COLO829 (cell line): ENCODE results near the gene CORO6.
A peak's percentile ranks its signal among the peaks of the same experiment; 100 is the strongest.
"Not testable (repeated sequence)": the region's sequence is repeated elsewhere in the genome, so short reads cannot be mapped to it uniquely, and the experiment has no call there.

Experiments used
- DNase-seq: peaks from one replicate; pipeline ENCODE4 v3.0.0; 2012; ENCODE audit warnings: low spot score

The CORO6 gene

DNA sequence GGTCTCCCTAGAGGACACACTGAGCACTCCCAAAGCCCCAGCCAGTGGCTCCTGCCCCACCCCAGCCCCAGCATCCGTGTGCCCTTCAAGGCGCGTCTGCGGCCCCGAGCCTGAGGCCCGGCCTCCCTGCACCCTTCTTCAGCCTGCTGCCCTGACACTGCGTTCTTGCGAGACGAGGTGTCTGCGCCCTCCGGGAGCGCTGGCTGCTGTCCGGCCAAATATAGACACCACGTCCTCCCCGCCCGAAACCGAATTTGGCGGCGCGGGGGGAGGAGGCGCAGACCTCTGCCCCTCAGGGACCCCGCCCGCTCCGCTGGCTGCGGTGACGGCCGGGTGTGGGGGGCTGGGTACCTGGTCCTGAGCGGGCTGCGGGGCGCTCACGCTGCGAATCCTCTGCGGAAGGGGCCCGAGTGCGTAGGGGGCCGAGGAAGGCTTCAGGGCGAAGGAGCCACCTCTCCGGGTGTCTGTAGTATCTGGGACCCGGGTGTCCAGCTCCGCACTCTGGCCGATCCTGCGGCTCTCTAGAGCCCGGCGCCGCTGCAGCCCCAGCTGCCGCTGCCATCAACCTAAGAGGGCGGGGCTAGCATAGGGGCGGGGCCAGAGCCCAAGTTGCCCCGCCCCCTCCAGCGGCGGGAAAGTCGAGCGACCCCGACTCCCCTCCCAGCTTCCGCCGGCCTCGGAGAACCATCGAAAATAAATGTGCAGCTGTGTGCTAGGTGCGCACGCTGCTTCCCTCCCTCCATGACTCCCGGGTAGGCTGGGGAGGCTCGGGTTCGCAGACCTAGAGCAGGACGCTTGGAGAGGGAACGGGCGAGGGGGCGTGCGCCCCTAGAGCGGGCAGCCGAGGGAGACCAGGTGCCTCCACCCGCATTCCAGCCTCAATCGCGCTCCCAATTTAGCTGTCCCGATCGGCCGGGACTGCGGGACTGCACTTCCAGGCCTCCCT, at the start of gene CORO6:
CORO6 (minus strand) TSS at position 576 of the 946 bp plus-strand sequence. CDS start 1,491 bp downstream, outside the sequence.
- no peak for DNase-seq

DNA sequence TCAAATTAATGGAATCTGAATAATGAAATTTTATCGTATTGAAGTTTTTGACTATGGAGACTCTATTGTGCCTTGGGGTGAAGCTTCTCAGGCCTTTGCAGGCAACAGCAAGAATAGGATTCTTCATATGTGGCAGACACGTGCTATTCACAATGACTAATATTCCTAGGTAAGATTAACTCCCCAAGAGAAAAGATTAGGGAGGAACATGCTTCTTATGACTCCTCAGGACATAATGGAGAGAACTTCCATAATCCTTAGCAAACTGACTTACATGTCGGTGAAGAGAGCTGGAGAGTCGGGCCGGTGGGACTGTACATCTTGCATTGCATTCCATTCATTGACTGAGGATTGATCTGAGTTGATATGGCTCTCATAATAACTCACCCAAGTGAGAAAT, 48.9 kb upstream of the CORO6 start:
- no peak for DNase-seq

DNA sequence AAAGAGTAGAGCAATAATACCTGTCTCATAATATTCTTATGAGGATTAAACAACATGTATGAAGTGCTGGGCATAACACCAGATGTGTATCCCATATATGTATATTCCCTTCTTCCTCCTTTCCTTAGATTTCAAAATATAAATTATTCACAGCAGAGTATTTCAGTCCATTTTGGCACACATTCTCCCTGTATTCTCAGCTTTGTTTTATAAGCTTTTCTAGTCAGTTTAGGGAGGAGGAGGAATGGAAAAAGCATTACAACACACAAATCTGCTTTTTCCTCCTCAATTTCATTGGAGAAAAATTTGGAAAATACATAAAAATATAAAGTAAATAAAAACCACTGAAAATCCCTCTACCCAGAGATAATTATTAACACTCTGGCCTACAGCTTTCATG, 46.6 kb upstream of the CORO6 start:
- no peak for DNase-seq

- DNase-seq = no peak
Observed at GRCh38 chr17:29667969-29668368, 45.3 kb upstream of the CORO6 start.

GRCh38 chr17:29665481-29665810, 42.7 kb upstream of the CORO6 start:
- DNase-seq = no peak

DNA sequence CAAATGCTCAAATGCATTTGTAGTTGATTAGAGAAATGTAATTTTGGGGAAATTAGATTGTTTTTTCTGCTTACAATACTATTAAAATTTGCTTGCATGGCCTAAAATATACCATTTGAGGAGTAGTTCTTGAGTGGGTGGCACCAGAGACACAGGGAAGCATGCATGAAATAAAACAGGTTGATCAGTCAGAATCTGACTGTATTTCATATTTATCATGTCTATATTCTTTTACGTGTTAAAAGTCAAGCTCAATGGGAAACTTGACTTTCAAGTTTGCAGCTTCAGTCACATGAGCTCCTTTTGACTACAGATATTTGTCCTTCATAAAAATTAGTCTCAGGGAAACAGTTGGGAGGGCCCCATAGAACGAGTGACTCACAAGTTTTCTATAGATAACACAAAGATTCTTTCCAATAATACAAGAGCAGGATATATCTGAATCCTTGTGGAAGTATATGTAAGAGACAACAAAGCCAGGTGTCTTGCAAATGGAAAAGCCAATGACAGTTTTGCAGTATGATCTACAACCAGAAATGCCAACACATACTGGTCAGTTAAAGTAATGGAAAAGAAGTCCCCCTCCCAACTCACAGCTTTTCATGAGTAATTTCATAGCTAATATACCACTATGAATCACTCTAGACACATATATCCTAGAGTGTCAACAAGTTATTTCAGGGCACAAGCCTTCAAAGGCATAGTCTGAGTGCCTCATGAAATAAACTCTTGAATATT, 42.2 kb upstream of the CORO6 start:
- DNase-seq = peak; percentile 8

DNA sequence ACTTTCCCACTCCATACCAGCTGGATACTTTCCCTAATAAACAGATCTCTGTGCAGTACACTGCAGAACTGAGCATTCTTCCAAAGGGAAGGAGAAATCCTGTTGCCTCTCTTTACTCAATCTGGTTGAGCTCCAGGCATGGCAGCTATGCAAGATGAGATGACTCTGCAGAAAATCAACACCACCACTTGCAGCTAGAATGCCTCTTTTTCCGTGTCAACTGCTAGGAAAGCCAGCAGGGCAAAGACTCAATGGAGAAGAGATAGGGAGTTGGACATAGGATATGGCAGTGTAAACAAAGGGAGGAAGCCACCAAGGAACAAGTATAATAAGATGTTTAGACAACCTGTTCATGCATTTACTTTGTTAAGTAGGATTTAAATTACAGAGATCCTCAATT, 40.4 kb upstream of the CORO6 start:
- no peak for DNase-seq

DNA sequence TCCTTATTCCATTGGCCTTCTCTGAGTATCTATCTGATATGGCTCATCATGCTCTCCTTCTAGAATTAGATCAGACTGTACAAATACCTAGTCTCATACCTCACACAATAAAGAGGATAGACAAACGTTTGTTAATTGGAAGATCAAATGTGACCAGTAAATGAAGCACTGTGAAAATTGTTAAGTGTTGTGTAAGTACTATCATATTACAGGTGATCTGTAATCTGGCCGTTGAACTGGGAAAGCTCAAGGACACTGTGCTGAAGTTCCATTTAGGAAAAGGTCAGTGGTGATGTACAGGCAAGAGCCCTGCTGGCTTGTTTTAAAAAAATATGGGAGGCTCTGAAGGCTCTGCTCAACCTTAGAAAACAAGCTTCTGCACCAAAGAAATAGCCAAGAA, 38.5 kb upstream of the CORO6 start:
- no peak for DNase-seq

DNA sequence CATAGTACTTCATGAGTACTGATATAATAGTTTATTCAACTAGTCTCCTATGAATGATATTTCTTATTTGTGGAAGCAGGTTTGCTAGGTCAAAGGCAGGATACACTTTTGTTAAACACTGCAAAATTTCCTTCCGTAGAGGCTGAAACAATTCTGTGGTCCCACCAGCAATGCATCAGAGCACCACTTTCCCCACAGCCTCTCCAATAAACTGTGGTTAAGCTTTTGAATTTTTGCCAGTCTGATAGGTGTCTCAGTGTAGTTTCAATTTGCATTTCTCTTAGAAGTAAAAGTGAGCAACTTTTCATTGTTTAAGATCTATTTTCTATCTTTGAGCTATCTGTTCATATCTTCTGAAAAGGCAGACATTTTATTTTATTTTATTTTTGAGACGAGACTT, 36.4 kb upstream of the CORO6 start:
- DNase-seq = no peak

DNA sequence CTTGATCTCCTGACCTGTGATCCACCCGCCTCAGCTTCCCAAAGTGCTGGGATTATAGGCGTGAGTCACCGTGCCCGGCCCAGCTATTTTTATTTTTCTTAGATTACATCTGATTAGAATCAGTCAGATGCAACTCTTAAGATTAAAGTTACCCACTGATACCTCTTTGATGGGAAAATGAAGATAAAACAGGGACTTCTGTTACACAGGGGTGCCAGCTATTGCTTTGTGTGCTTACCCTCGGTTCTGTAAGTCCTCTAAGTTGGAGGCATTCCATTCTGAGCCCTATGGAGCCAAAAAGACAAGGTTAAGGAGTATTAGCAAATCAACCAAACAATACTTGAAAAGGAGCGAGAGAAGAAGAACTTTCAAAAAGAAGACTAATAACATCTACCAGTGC, 32.6 kb upstream of the CORO6 start:
- DNase-seq = no peak

DNA sequence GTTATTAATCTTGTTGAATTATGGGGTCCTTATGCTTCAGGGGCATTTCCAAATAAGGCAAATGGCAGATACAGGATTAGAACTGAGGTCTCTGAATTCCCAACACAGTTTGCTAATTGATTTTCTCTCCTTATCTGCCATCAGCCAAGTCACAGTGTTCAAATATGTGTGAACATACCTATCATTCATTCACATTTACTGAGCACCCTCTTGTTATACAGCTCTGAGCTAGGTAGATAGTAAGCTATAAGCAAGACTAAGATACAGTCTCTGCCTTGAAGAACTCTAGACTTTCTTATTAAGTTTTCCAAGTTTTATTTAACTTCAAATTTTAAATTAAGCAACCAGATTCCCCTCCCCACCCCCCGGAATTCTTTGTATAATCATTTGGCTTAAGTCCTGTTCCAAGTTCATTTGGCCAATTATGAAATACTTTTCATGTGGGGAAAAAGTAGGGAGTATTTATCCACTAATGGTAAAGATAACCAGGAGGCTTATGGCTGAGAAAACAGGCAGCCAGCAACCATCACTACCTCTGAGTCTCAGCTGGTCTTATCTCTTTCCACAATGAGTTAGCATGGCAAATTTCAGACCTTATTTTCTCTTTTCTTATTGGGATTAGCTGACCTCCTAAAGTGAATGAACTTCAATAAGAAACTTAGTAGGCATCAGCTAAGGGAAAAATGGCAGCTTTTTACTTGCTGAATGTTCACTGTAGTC, 31.4 kb upstream of the CORO6 start:
- no peak for DNase-seq

DNA sequence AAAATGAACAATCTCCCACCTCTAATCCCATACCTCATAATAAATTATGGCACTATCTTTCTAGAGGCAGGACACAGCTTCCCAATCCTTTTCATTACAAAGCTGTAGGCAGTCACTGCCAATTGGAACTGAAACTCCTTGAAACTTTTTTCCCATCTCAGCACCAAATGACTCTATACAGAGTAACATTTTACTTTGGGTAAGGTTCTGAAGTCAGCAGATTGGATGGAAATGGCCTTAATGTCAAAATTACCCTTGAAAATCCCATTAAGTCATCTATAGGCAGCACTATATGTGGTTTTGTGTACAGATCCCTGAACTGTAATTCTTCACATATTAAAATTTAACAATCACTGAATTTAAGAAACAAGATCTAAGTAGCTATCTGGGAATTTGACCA, 30.3 kb upstream of the CORO6 start:
- DNase-seq = no peak

GRCh38 chr17:29651913-29652312, 29.2 kb upstream of the CORO6 start:
- DNase-seq = not testable (repeated sequence)

DNA sequence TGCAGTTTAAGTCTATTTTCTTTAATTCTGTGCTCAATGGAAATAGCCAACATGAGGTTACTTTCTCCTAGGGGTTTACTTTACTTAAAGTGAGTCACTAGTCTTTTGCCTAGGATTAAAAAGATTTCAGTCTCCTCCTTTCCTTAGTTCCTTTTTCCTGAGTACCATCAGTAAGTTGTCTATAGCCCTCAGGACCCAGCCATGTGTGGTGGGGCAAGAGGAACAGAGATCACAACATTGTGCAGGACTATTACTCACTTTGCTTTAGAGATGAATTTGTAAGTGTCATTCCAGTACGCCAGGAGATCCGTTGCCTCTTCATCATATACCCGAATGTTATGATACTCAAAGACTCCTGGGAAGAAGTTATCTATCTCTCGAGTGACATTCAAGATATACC, 27.7 kb upstream of the CORO6 start:
- DNase-seq = no peak

DNA sequence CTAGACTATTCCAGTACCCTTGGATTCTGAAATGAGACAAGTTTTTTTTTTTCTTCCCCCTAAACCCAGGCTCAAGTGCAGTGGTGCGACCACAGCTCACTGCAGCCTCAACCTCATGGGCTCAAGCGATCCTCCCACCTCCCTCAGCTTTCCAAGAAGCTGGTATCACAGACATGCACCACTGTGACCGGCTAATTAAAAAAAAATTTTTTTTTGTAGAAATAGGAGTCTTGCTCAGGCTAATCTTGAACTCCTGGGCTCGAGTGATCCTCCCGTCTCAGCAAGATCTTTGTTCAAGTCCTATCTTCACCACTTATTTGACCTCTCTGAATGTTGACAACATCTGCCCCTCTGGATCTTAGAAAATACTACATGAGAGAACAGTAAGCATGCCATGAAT, 26.6 kb upstream of the CORO6 start:
- no peak for DNase-seq

GRCh38 chr17:29648005-29648404, 25.3 kb upstream of the CORO6 start:
- DNase-seq = no peak

DNA sequence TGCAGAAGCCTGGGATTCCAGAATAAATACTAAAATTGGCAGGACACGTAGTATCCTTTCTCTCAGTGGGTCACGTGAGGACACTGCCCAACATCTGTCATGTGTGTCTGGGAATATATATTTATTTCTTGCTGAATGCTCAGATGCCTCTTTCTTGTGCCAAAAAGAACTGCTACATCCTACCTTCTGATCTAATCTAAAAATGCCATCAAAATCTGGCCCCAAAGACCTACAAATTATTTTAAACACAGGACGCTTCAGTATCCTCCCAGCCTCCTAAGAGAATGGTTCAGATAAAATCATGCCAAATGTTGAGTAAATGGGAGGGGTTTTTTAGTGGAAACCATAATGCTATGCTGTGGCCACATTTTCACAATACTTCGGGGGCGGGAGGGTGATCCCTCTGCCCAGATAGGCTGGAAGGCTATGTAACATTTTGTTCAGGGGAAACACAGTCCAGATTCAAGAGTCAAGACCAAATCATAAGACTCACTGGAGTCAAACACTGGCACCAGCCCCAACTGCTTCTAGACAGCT, 22.9 kb upstream of the CORO6 start:
- no peak for DNase-seq

GRCh38 chr17:29643817-29644160, 21.1 kb upstream of the CORO6 start:
- no peak for DNase-seq

- no peak for DNase-seq
Observed at GRCh38 chr17:29642171-29642611, 19.5 kb upstream of the CORO6 start.

GRCh38 chr17:29640981-29641642, 18.4 kb upstream of the CORO6 start:
- no peak for DNase-seq

- DNase-seq = no peak
Observed at GRCh38 chr17:29640413-29640812, 17.7 kb upstream of the CORO6 start.

DNA sequence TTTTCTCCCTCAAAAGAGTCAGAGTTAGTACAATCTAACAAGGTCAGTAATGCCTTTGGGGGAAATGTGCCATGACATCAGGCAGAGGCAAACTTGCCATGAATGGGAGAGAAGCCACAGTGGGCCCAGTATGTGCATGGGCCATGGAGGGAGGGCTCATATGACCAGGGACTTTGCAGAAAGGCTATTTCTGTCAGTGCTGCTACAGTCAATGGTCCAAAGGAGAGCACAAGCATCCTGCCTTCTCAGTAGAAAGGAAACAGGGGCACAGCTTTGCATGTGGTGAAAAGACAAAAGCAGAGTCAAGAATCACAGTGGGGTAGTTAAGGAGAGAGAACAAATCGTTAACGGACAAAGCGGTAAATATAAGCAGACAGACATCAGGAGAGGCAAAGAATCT, 11.2 kb upstream of the CORO6 start:
- DNase-seq = no peak
